NCI-H526 treated with DMSO at 0.1 percent for 48 hours (cell line): ENCODE measurements around the gene OR51E2.

ENCODE experiments used
- DNase-seq: peaks from one replicate; lab custom pipeline; 2025; lab: John Stamatoyannopoulos, UW

Gene OR51E2

GRCh38 chr11:4664183-4664582, 33.5 kb downstream of the OR51E2 start:
- DNase-seq, result no peak

GRCh38 chr11:4662876-4663275, 34.8 kb downstream of the OR51E2 start:
- no peak for DNase-seq

- DNase-seq, result no peak
Measured at GRCh38 chr11:4658629-4659445, 38.8 kb downstream of the OR51E2 start.

GRCh38 chr11:4654635-4655369, 42.9 kb downstream of the OR51E2 start:
- no peak for DNase-seq

- no peak for DNase-seq
Measured at GRCh38 chr11:4647766-4648165, 49.9 kb downstream of the OR51E2 start.

GRCh38 chr11:4645974-4646373, 51.7 kb downstream of the OR51E2 start:
- DNase-seq, result no peak

GRCh38 chr11:4644233-4644632, 53.4 kb downstream of the OR51E2 start:
- DNase-seq, result no peak

- DNase-seq, result no peak
Measured at GRCh38 chr11:4643682-4644081, 54.0 kb downstream of the OR51E2 start, which contains the start of gene OR51E1. OR51E1 (plus strand) TSS chr11:4643982; CDS start chr11:4652527, 8,545 bp downstream.

- DNase-seq, result no peak
Measured at GRCh38 chr11:4643076-4643475, 54.6 kb downstream of the OR51E2 start.

GRCh38 chr11:4642043-4642442, 55.6 kb downstream of the OR51E2 start:
- DNase-seq, result no peak

GRCh38 chr11:4641501-4641900, 56.2 kb downstream of the OR51E2 start:
- DNase-seq, result no peak

- DNase-seq, result no peak
Measured at GRCh38 chr11:4639931-4640330, 57.7 kb downstream of the OR51E2 start.

- DNase-seq, result no peak
Measured at GRCh38 chr11:4637662-4638047, 60.0 kb downstream of the OR51E2 start.

GRCh38 chr11:4636962-4637661, 60.5 kb downstream of the OR51E2 start, which contains the start of gene OR51D1:
OR51D1 (plus strand) TSS chr11:4637477; CDS start chr11:4639791, 2,314 bp downstream.
- peak; percentile 65 for DNase-seq

GRCh38 chr11:4636136-4636535, 61.5 kb downstream of the OR51E2 start:
- DNase-seq, result no peak
